Measurements from ENCODE around the gene POLR1H.

Gene POLR1H

GRCh38 chr6:30062471-30063178 is 1.6 kb downstream of the POLR1H start:
- DNase-seq, result no peak

GRCh38 chr6:30063315-30063714 is 2.2 kb downstream of the POLR1H start:
- no peak for DNase-seq

- no peak for DNase-seq
Observed at GRCh38 chr6:30066082-30066481, 5.0 kb downstream of the POLR1H start.

- peak; percentile 96 to 100 for DNase-seq
Observed at GRCh38 chr6:30066577-30067459, 5.8 kb downstream of the POLR1H start, which contains the start of gene PPP1R11. Gene PPP1R11, plus strand, starts transcription at chr6:30067198. Its CDS starts 213 bp downstream, at chr6:30067411.

GRCh38 chr6:30067460-30068139 is 6.5 kb downstream of the POLR1H start:
- no peak for DNase-seq

- DNase-seq, result no peak
Observed at GRCh38 chr6:30071081-30071818, 10.2 kb downstream of the POLR1H start.

- no peak for DNase-seq
Observed at GRCh38 chr6:30071858-30072257, 10.8 kb downstream of the POLR1H start.

GRCh38 chr6:30073489-30074235 is 12.6 kb downstream of the POLR1H start:
- no peak for DNase-seq

- no peak for DNase-seq
Observed at GRCh38 chr6:30074331-30075093, 13.4 kb downstream of the POLR1H start.

- DNase-seq, result no peak
Observed at GRCh38 chr6:30075094-30075789, 14.2 kb downstream of the POLR1H start, which contains the start of gene RNF39. Gene RNF39, minus strand, starts transcription at chr6:30075769. Its CDS starts 184 bp downstream, at chr6:30075585.

GRCh38 chr6:30075790-30076732 is 15.0 kb downstream of the POLR1H start:
- no peak for DNase-seq

GRCh38 chr6:30077218-30077617 is 16.2 kb downstream of the POLR1H start:
- no peak for DNase-seq

- DNase-seq, result no peak
Observed at GRCh38 chr6:30087876-30088275, 26.8 kb downstream of the POLR1H start.

GRCh38 chr6:30091577-30092381 is 30.7 kb downstream of the POLR1H start:
- DNase-seq, result no peak

- DNase-seq, result no peak
Observed at GRCh38 chr6:30092852-30093543, 31.9 kb downstream of the POLR1H start.

- no peak for DNase-seq
Observed at GRCh38 chr6:30093951-30094661, 33.0 kb downstream of the POLR1H start.

- DNase-seq, result no peak
Observed at GRCh38 chr6:30096829-30097228, 35.8 kb downstream of the POLR1H start.
